KOPT-K1 (cell line): ENCODE data around the gene PNMA8A.

Experiments
- H3K27ac ChIP-seq: fragments of 200-600 bp; sonication (generic); 2 replicates; pipeline ENCODE4 v1.5.1; 2016; ENCODE audit warnings: antibody characterized with exemption, mild to moderate bottlenecking, low read depth, low read length; ENCODE audit not compliant: poor library complexity, severe bottlenecking
- H3K36me3 ChIP-seq: fragments of 200-600 bp; sonication (generic); 2 replicates; pipeline ENCODE4 v1.5.1; 2017; ENCODE audit warnings: antibody characterized with exemption, mild to moderate bottlenecking, low read length, moderate library complexity; ENCODE audit not compliant: insufficient read depth
- H3K9me3 ChIP-seq: fragments of 200-600 bp; sonication (generic); 2 replicates; pipeline ENCODE4 v1.5.1; 2017; ENCODE audit warnings: antibody characterized with exemption, low read length, mild to moderate bottlenecking; ENCODE audit not compliant: insufficient read depth, poor library complexity, severe bottlenecking

PNMA8A gene

DNA sequence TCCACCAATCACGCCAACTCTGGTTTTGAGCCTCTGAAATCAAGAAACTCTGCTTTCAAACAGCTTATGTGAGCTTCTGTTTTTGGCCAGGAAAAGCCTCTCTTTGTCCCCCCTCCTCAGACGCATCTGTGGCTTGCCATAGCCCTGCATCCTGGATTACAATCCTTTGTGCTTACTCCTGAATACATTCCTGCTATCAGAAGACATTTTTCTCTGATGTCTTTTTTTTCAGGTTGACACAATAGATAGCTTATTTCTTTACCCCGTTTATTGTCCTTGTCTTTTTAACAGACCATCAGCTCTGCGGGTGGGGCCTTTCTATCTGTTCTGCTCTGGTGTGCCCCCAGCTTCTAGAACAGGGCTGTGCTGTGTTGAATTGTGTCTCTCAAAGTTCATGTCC is 13.3 kb upstream of the PNMA8A start:
- H3K9me3 ChIP-seq = no peaks in the 10 kb centered on the region
- no peak overlapping the region for H3K27ac ChIP-seq
- H3K36me3 ChIP-seq = no peaks in the 10 kb centered on the region

- Histone ChIP-seq H3K27ac (no peak overlapping the region), H3K36me3 (no peaks in the 10 kb centered on the region)
Observed at GRCh38 chr19:46482631-46483030, 11.3 kb upstream of the PNMA8A start.

DNA sequence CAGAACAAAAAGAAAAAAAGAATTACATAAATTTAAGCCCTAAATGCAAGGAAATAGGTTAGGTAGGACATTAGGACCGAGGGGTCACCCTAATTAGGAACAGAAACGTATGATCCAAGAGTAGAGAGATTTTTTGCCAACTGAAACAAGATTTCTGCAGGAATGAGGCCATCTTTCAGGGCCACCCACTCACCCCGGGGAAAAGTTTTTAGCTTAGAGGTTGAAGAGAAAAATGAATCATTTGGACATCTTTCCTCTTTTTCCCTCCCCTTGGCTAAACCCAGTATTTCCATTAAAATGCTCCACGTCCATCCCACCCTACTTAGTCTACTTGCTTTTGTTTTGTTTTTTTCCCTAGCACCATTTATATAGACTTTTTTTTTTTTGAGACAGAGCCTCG is 10.6 kb upstream of the PNMA8A start:
- H3K27ac ChIP-seq = no peak overlapping the region

More at GRCh38 chr19:46482631-46483030, 11.3 kb upstream of the PNMA8A start:
- H3K9me3 ChIP-seq = no peaks in the 10 kb centered on the region

GRCh38 chr19:46481223-46481848 is 10.0 kb upstream of the PNMA8A start:
- no peaks in the 10 kb centered on the region for H3K9me3 ChIP-seq
- no peaks in the 10 kb centered on the region for H3K36me3 ChIP-seq
- H3K27ac ChIP-seq = no peak overlapping the region

More for the DNA sequence above, 10.6 kb upstream of the PNMA8A start:
- Histone ChIP-seq H3K9me3 (no peaks in the 10 kb centered on the region), H3K36me3 (no peaks in the 10 kb centered on the region)

GRCh38 chr19:46480415-46480814 is 9.1 kb upstream of the PNMA8A start:
- Histone ChIP-seq H3K9me3 (no peaks in the 10 kb centered on the region), H3K27ac (no peak overlapping the region), H3K36me3 (no peaks in the 10 kb centered on the region)

DNA sequence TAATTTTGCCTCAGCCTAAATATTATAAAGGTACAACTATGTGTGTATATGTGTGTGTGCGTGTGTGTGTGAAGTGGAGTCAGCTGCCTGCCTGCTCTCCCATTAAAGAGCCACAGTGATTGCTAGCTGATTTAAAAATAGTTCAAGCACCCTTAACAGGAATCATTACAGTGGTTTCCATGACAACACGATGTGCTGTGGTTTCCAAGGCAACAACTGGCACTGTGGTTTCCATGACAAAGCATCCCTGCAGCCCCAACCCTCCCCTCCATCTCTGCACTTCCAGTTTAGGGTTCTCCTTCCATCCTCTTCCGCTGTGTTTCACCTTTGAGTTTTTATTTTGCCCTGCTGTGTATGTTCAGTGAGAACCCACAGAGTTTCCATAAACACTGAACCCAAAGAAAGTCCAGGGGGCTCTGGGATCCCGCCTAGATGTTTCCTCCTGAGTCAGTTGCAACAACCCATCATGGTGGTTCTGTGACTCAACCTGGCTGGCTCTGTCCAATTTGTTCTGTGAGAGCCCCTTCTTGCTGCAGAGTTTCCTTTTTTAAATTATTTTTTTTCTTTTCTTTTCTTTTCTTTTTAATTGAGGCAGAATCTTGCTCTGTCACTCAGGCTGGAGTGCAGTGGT is 7.1 kb upstream of the PNMA8A start:
- Histone ChIP-seq H3K36me3 (no peaks in the 10 kb centered on the region), H3K9me3 (no peaks in the 10 kb centered on the region), H3K27ac (no peak overlapping the region)

GRCh38 chr19:46475986-46476385 is 4.6 kb upstream of the PNMA8A start:
- H3K27ac ChIP-seq = no peak overlapping the region
- H3K36me3 ChIP-seq = no peaks in the 10 kb centered on the region
- no peaks in the 10 kb centered on the region for H3K9me3 ChIP-seq

- Histone ChIP-seq H3K27ac (no peak overlapping the region), H3K9me3 (no peaks in the 10 kb centered on the region), H3K36me3 (no peaks in the 10 kb centered on the region)
Observed at GRCh38 chr19:46474211-46474610, 2.8 kb upstream of the PNMA8A start.

DNA sequence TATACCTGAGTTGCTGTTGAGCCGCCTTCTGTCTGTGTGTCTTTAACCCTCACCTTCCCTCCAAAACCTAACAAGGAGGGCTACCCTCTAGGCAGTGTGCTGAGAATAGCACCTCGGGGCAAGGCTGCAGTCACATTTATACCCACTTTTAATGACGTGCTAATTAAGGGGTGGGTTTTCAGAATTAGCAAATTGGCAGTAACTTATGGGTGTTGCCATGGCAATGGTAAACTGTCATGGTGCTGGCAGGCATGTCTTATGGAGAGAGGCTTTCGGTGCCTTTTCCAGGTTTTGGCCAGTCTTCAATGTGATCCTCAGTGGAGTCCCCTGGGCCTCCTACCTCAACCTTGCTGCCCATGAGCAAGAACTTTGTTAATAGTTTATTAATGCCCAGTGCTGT is 1.2 kb upstream of the PNMA8A start:
- no peak overlapping the region for H3K27ac ChIP-seq
- H3K9me3 ChIP-seq = no peaks in the 10 kb centered on the region
- H3K36me3 ChIP-seq = no peaks in the 10 kb centered on the region

DNA sequence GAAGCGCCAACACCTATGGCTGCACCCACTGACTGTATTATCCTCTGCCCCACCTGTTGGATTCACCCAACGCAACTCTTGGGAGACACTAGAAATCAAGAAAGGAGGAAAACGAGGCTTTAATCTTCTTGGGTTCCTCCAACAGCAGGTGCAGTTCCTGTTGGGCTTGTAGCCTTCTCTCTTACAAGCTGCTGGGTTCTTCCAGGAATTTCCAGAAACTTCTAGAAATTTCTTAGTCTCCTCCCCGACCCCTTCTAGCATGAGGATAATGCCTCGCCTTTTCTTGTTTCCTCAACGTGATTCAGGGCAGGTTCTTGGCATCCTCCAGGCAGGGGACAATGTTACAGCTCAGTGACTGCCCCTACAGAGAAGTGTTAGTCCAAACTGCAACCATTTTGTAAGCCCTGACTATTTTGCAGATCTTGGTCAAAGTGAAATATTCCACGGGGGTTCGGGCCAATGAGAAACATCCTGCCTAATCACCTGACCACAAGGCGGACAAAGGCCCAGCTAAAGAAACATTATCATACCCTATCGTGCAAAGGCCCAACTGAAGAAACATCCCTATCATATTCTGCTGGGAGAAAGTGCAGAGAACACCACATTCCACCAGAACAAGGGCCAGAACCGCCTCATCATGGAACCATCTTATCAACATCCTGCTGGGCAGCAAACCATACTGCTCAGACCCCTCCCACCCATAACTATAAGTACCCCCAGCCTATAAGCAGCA is 614 bp upstream of the PNMA8A start:
- no peaks in the 10 kb centered on the region for H3K36me3 ChIP-seq
- no peaks in the 10 kb centered on the region for H3K9me3 ChIP-seq
- no peak overlapping the region for H3K27ac ChIP-seq

DNA sequence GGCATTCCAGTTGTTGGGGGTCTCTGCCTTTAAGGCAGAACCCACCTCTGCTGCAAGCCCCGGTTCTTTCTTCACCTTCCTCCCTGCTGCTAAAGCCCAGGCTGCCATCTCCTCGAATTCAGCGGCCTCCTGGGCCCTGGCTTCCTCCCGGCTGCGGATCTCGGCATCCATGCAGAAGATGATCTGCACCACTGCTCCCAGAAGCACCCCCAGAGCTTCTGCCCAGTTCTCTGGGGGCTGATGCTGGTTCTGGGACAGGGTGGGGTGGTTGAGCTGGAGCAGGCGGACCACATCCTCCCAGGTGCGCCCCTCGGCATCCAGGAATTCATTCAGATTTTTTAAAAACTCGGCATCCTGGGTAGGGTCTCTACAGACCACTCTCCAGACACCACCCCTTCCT is 987 bp downstream of the PNMA8A start:
- Histone ChIP-seq H3K36me3 (no peaks in the 10 kb centered on the region), H3K27ac (no peak overlapping the region), H3K9me3 (no peaks in the 10 kb centered on the region)

GRCh38 chr19:46469541-46470185 is 1.7 kb downstream of the PNMA8A start:
- Histone ChIP-seq H3K27ac (no peak overlapping the region), H3K36me3 (no peaks in the 10 kb centered on the region), H3K9me3 (no peaks in the 10 kb centered on the region)

- Histone ChIP-seq H3K9me3 (no peaks in the 10 kb centered on the region), H3K27ac (no peak overlapping the region), H3K36me3 (no peaks in the 10 kb centered on the region)
Observed at GRCh38 chr19:46466536-46467196, 4.7 kb downstream of the PNMA8A start.

DNA sequence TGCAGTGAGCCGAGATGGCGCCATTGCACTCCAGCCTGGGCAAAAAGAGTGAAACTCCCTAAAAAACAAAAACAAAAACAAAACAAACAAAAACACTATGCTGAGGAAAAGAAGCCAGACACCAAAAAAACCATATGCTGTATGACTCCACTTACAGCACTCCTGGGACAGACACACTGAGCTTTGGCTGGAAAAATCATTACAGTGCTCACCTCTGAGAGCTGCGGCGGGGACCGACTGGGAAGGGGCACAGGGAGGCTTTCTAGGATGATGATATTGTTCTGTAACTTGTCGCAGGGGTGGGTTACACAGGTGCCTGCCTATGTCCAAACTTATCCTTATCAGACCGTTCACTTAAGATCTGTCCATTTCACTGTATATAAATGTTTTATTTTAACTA is 7.8 kb downstream of the PNMA8A start:
- H3K36me3 ChIP-seq = no peaks in the 10 kb centered on the region
- no peaks in the 10 kb centered on the region for H3K9me3 ChIP-seq
- no peak overlapping the region for H3K27ac ChIP-seq

- Histone ChIP-seq H3K9me3 (no peaks in the 10 kb centered on the region), H3K27ac (no peak overlapping the region), H3K36me3 (no peaks in the 10 kb centered on the region)
Observed at GRCh38 chr19:46461537-46461936, 9.8 kb downstream of the PNMA8A start.
